H1 (cell line): ENCODE results near the gene CAMTA1. TPM values are rescaled to one million over a fixed set of nuclear protein-coding genes. Genes with fewer than 3 reads are reported as not detected.

Source experiments
- CTCF ChIA-PET: fragments of 300-600 bp; sonication (Branson Sonifier 250); formaldehyde crosslinking; loops from one replicate; lab custom pipeline; 2021; ENCODE audit not compliant: partially characterized antibody; lab: Charles Lee
- POLR2A ChIA-PET: fragments of 300-600 bp; sonication (Branson Sonifier 250); formaldehyde crosslinking; loops from one replicate; lab custom pipeline; 2021; ENCODE audit warnings: inconsistent platforms; ENCODE audit not compliant: partially characterized antibody; lab: Charles Lee
- DNase-seq, 2 experiments: peaks; one replicate each; pipeline versions ENCODE4 v3.0.0 to v3.0.0-alpha.2; 2010 to 2022; ENCODE audit warnings: low spot score in 2 of 2, low read depth in 1 of 2, mixed read lengths in 1 of 2
- FAIRE-seq: peaks from 2 replicates; lab custom pipeline; 2011; peaks lifted over from hg19 to GRCh38; lab: Jason Lieb, UNC
- H2AFZ ChIP-seq: 2 replicates; pipeline ENCODE4 v1.8.1; 2012; ENCODE audit warnings: low read length, inconsistent platforms
- H2AK5ac ChIP-seq: 2 replicates; pipeline ENCODE4 v1.6.1; 2013; ENCODE audit warnings: low read depth, low read length
- H2BK120ac ChIP-seq: replicated peaks from 2 replicates; pipeline ENCODE3; 2013; ENCODE audit warnings: low read depth, low read length, inconsistent platforms
- H2BK12ac ChIP-seq: 2 replicates; pipeline ENCODE4 v1.6.1; 2013; ENCODE audit warnings: low read depth, low read length
- H2BK15ac ChIP-seq: 2 replicates; pipeline ENCODE4 v1.6.1; 2013; ENCODE audit warnings: low read length
- H2BK20ac ChIP-seq: 2 replicates; pipeline ENCODE4 v1.6.1; 2013; ENCODE audit warnings: low read length
- H2BK5ac ChIP-seq: 2 replicates; pipeline ENCODE4 v1.6.1; 2013; ENCODE audit warnings: low read depth, low read length
- H3K14ac ChIP-seq: 2 replicates; pipeline ENCODE4 v1.6.1; 2013; ENCODE audit warnings: inconsistent platforms; ENCODE audit not compliant: insufficient read length
- H3K18ac ChIP-seq: 2 replicates; pipeline ENCODE4 v1.6.1; 2013; ENCODE audit warnings: low read length; ENCODE audit errors: extremely low read depth
- H3K23ac ChIP-seq: 2 replicates; pipeline ENCODE4 v1.6.1; 2013; ENCODE audit warnings: inconsistent platforms; ENCODE audit not compliant: insufficient read length
- H3K23me2 ChIP-seq: 2 replicates; pipeline ENCODE4 v1.6.1; 2013; ENCODE audit warnings: low read depth, low read length
- H3K27ac ChIP-seq: 2 replicates; pipeline ENCODE4 v1.6.1; 2011; ENCODE audit warnings: low read depth, low read length, inconsistent platforms
- H3K27me3 ChIP-seq, 4 experiments: replicated peaks in 1 of 4; 1 replicate in 1 of 4; 2 replicates in 3 of 4; pipeline versions ENCODE4 v1.6.1 to v1.8.1; 2011 to 2013; ENCODE audit warnings: low read length in 3 of 4, mild to moderate bottlenecking in 3 of 4, inconsistent platforms in 2 of 4, mixed read lengths in 2 of 4, moderate library complexity in 1 of 4; ENCODE audit not compliant: control insufficient read depth in 3 of 4, insufficient read depth in 3 of 4; ENCODE audit errors: extremely low read depth in 1 of 4
- H3K36me3 ChIP-seq, 4 experiments: 2 replicates each; pipeline versions ENCODE4 v1.6.1 to v1.8.1; 2011 to 2013; ENCODE audit warnings: mild to moderate bottlenecking in 4 of 4, low read length in 3 of 4, moderate library complexity in 2 of 4, control low read depth in 1 of 4, inconsistent platforms in 1 of 4; ENCODE audit not compliant: insufficient read depth in 4 of 4, control insufficient read depth in 2 of 4
- H3K4ac ChIP-seq: replicated peaks from 2 replicates; pipeline ENCODE3; 2013; ENCODE audit warnings: low read length, low read depth, mixed read lengths, inconsistent platforms; ENCODE audit not compliant: insufficient read length
- H3K4me1 ChIP-seq, 4 experiments: replicated peaks in 1 of 4; 1 replicate in 1 of 4; 2 replicates in 3 of 4; pipeline versions ENCODE4 v1.6.1 to v1.8.1; 2011 to 2013; ENCODE audit warnings: low read length in 3 of 4, inconsistent platforms in 2 of 4, mixed read lengths in 1 of 4; ENCODE audit not compliant: insufficient read depth in 4 of 4, control insufficient read depth in 3 of 4
- H3K4me2 ChIP-seq, 2 experiments: 2 replicates each; pipeline versions ENCODE4 v1.6.1 to v1.8.1; 2011 to 2013; ENCODE audit warnings: low read depth in 2 of 2, low read length in 2 of 2, control low read depth in 1 of 2, inconsistent platforms in 1 of 2, mild to moderate bottlenecking in 1 of 2; ENCODE audit not compliant: insufficient read depth in 1 of 2
- H3K4me3 ChIP-seq, 4 experiments: fragments of 200-600, 300-600 bp in 1 of 4; sonication (generic), shearing (Covaris generic), sonication (Bioruptor Twin) in 1 of 4; 2 replicates each; pipeline versions ENCODE4 v1.5.1 to v1.8.1; 2011 to 2016; ENCODE audit warnings: low read length in 4 of 4, low read depth in 3 of 4, control low read depth in 2 of 4, inconsistent platforms in 2 of 4, mild to moderate bottlenecking in 2 of 4, mixed read lengths in 1 of 4, moderate library complexity in 1 of 4; ENCODE audit not compliant: insufficient read depth in 2 of 4; ENCODE audit errors: extremely low read depth in 1 of 4
- H3K56ac ChIP-seq: replicated peaks from 2 replicates; pipeline ENCODE3; 2013; ENCODE audit warnings: low read depth, mild to moderate bottlenecking, mixed read lengths, low read length, inconsistent platforms; ENCODE audit not compliant: insufficient read length
- H3K79me1 ChIP-seq: 2 replicates; pipeline ENCODE4 v1.6.1; 2013; ENCODE audit warnings: low read depth, low read length, control low read depth
- H3K79me2 ChIP-seq, 2 experiments: 2 replicates each; pipeline versions ENCODE4 v1.6.1 to v1.8.1; 2012 to 2013; ENCODE audit warnings: low read length in 2 of 2, mild to moderate bottlenecking in 2 of 2, inconsistent platforms in 1 of 2; ENCODE audit not compliant: insufficient read depth in 2 of 2, control insufficient read depth in 1 of 2
- H3K9ac ChIP-seq, 4 experiments: replicated peaks in 1 of 4; 1 replicate in 1 of 4; 2 replicates in 3 of 4; pipeline versions ENCODE4 v1.6.1 to v1.8.1; 2011 to 2013; ENCODE audit warnings: low read depth in 3 of 4, low read length in 3 of 4, control low read depth in 2 of 4, mild to moderate bottlenecking in 2 of 4, moderate library complexity in 2 of 4, inconsistent platforms in 1 of 4; ENCODE audit errors: extremely low read depth in 1 of 4
- H3K9me3 ChIP-seq, 2 experiments: 2 replicates each; pipeline versions ENCODE4 v1.6.1 to v1.8.1; 2012 to 2013; ENCODE audit warnings: mild to moderate bottlenecking in 2 of 2, moderate library complexity in 2 of 2, control low read depth in 1 of 2, inconsistent platforms in 1 of 2, low read depth in 1 of 2, low read length in 1 of 2, mixed read lengths in 1 of 2; ENCODE audit not compliant: insufficient read depth in 2 of 2
- H4K20me1 ChIP-seq, 2 experiments: replicated peaks in 1 of 2; 2 replicates each; pipeline versions ENCODE3 to v1.8.1; 2011 to 2013; ENCODE audit warnings: inconsistent platforms in 2 of 2, low read length in 2 of 2, mild to moderate bottlenecking in 1 of 2; ENCODE audit not compliant: insufficient read depth in 2 of 2, control insufficient read depth in 1 of 2
- H4K5ac ChIP-seq: 2 replicates; pipeline ENCODE4 v1.6.1; 2013; ENCODE audit warnings: low read length, low read depth, mixed read lengths, inconsistent platforms; ENCODE audit not compliant: insufficient read length
- H4K8ac ChIP-seq: 2 replicates; pipeline ENCODE4 v1.8.0; 2013; ENCODE audit warnings: mild to moderate bottlenecking, moderate library complexity, low read length, inconsistent platforms; ENCODE audit not compliant: insufficient read depth; ENCODE audit errors: extremely low read depth
- H4K91ac ChIP-seq: replicated peaks from 2 replicates; pipeline ENCODE3; 2013; ENCODE audit warnings: low read length, mixed read lengths, inconsistent platforms; ENCODE audit not compliant: insufficient read length
- CEBPB ChIP-seq: IDR thresholded peaks from 2 replicates; pipeline ENCODE4 v1.6.1; 2012; ENCODE audit warnings: low read depth, low read length
- EP300 ChIP-seq, 2 experiments: IDR thresholded peaks; 1 replicate in 1 of 2; 2 replicates in 1 of 2; pipeline ENCODE4 v1.6.1; 2011 to 2012; ENCODE audit warnings: low read depth in 2 of 2, low read length in 2 of 2, mild to moderate bottlenecking in 2 of 2, borderline replicate concordance in 1 of 2, inconsistent platforms in 1 of 2, moderate library complexity in 1 of 2
- HDAC2 ChIP-seq, 2 experiments: fragments of 300-600 bp in 1 of 2; sonication (generic) in 1 of 2; IDR thresholded peaks; 2 replicates each; pipeline ENCODE4 v1.6.1; 2011 to 2012; ENCODE audit warnings: low read depth in 2 of 2, low read length in 2 of 2, mild to moderate bottlenecking in 2 of 2, moderate library complexity in 2 of 2, borderline replicate concordance in 1 of 2, inconsistent platforms in 1 of 2
- PHF8 ChIP-seq: fragments of 200-600 bp; sonication (generic); conservative IDR thresholded peaks from 2 replicates; pipeline ENCODE4 v1.7.1; 2012; ENCODE audit warnings: low read depth, mild to moderate bottlenecking, inconsistent platforms, low read length, moderate library complexity
- RBBP5 ChIP-seq: IDR thresholded peaks from 2 replicates; pipeline ENCODE4 v1.7.1; 2012; ENCODE audit warnings: low read depth, mild to moderate bottlenecking, inconsistent platforms, low read length, moderate library complexity, borderline replicate concordance
- RXRA ChIP-seq: IDR thresholded peaks from 2 replicates; pipeline ENCODE4 v1.6.1; 2011; ENCODE audit warnings: low read depth, mild to moderate bottlenecking, low read length, moderate library complexity; ENCODE audit not compliant: insufficient read depth
- SIN3A ChIP-seq, 2 experiments: IDR thresholded peaks in 1 of 2; conservative IDR thresholded peaks in 1 of 2; 2 replicates each; pipeline ENCODE4 v1.6.1; 2011 to 2012; ENCODE audit warnings: low read length in 2 of 2, improper control_type of control experiment in 1 of 2, low read depth in 1 of 2, mild to moderate bottlenecking in 1 of 2
- ZNF274 ChIP-seq: IDR thresholded peaks from 2 replicates; pipeline ENCODE4 v1.7.0; 2012; ENCODE audit warnings: low read length, borderline replicate concordance; ENCODE audit errors: extremely low read depth
- WGBS, 2 experiments: shearing (Covaris generic) in 1 of 2; methylation state at CpG; one replicate each; pipeline versions ENCODE4 v1.1.6 to v1.1.7; 2013 to 2015; ENCODE audit warnings: low lambda C conversion rate in 2 of 2, mixed read lengths in 2 of 2, inconsistent platforms in 1 of 2, low coverage in 1 of 2, missing lambda C conversion rate in 1 of 2; ENCODE audit not compliant: insufficient replicate concordance in 2 of 2, insufficient coverage in 1 of 2, insufficient read length in 1 of 2; ENCODE audit errors: extremely low coverage in 1 of 2, missing lambda C conversion rate in 1 of 2; 5-methylcytosine and 5-hydroxymethylcytosine counted together
- polyA plus RNA-seq, 7 experiments: library from polyadenylated mRNA; depleted of rRNA in 3 of 7; stranded (reverse) in 5 of 7; unstranded in 2 of 7; fragments of >200 nt in 5 of 7; fragments of 200-250 nt in 2 of 7; gene quantifications; 1 replicate in 5 of 7; 2 replicates in 1 of 7; 4 replicates in 1 of 7; pipeline versions ENCODE4 v1.2.1 to v1.2.3, GENCODE V29; 2011 to 2013; ENCODE audit warnings: missing spikeins in 2 of 7, mixed read lengths in 2 of 7
- total RNA-seq: library from RNA; stranded (reverse); fragmentation: NEBNext Ultra II Directional; extraction: Animal tissue kit (Norgen Biotek cat#: 25700); gene quantifications from 2 replicates; pipeline ENCODE4 v1.2.1, GENCODE V29; 2021
- TF ChIP-seq, protein P1 (sequence below): IDR thresholded peaks from 2 replicates; pipeline ENCODE4 v1.6.1; 2012; ENCODE audit warnings: inconsistent platforms

Gene CAMTA1
- total and polyA plus RNA-seq, 2 of the 8 experiments (the other 6 are each of a cell fraction or from before 2014, with no cell fraction given), result 65.0 to 119 TPM

DNA sequence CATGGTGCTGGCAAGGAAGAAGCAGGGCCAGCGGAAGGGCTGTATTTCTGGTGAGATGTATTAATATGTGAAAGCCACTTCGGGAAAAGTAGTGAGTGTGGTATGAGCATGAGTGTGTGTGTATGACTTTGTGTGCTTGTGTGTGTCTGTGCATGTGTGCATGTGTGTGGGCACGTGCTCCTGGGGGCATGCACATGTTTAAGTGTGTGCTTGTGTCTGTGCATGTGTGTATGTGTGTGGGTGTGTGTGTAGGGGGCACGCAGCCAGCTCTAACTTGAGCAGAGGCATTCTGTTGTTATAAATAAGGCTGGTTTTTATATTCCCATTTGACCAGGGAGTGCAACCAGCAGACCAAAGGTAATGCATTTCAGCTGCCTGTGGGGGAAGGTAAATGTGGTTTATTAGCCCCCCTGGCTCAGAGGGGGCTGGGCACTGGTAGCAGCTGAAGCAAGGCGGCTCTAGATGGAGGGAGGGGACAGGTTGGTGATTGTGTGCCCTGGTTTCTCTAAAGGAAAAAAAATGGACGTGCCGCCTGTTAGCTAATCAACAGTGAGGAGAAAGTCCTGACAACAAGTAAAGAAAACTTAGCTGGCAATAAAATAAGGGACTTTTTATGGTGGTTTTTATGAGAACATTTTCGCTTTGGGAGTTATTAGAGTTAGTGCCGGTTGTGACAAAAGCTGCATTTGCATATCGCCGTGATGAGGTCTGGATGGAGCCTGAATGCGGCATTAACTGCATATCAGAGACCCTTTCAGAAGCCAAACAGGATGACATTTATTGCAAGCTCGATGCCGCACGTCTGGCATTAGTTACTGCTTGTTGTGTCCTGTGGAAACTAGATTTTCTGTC is 180.1 kb downstream of the CAMTA1 start:
- no peak overlapping the region for H2BK15ac ChIP-seq
- peaks cover 0 to 24% (median 11%) of the 10 kb centered on the region in 4 experiments; a peak in 6 of 7 replicates for H3K4me1 ChIP-seq
- 0 out of 2 replicates have a peak overlapping the region, but pooled peaks have one; percentile 13 for H2BK20ac ChIP-seq
- H3K23me2 ChIP-seq, result peaks cover 10% of the 10 kb centered on the region; the same call in 1 of the 2 replicates
- H4K20me1 ChIP-seq, result no peaks in the 10 kb centered on the region
- no peak overlapping the region for H4K8ac ChIP-seq
- peak overlapping the region in 1 of 4 experiments; percentile 39; a peak in 1 of 7 replicates for H3K9ac ChIP-seq
- H3K18ac ChIP-seq, result no peak overlapping the region
- ChIA-PET CTCF (interaction anchor here (0.6 to 1.7 kb wide), 11 partner anchors 9 to 244 kb away, joined by 3 to 4 read pairs (median 4); no protein-coding TSS in a partner anchor), POLR2A (no interaction called here)
- no peaks in the 10 kb centered on the region for H3K79me2 ChIP-seq
- peak overlapping the region; percentile 53; the same call in 1 of the 2 replicates for H2BK12ac ChIP-seq
- no peak overlapping the region for H3K23ac ChIP-seq
- no peak overlapping the region for H3K4me2 ChIP-seq
- no peak overlapping the region for H3K56ac ChIP-seq
- H3K4ac ChIP-seq, result no peak overlapping the region
- no peaks in the 10 kb centered on the region for H3K27me3 ChIP-seq
- H3K36me3 ChIP-seq, result no peaks in the 10 kb centered on the region; a peak in 1 of 8 replicates
- no peak overlapping the region for H3K14ac ChIP-seq
- no peaks in the 10 kb centered on the region for H3K9me3 ChIP-seq
- peak overlapping the region; percentile 88; the same call in 1 of the 2 replicates for H2AK5ac ChIP-seq
- H3K27ac ChIP-seq, result no peak overlapping the region
- no peak overlapping the region for H2AFZ ChIP-seq
- H2BK5ac ChIP-seq, result no peak overlapping the region
- no peak overlapping the region for H2BK120ac ChIP-seq
- DNase-seq (no peak), FAIRE-seq (no peak)
- no peak overlapping the region for H4K5ac ChIP-seq
- H3K79me1 ChIP-seq, result no peaks in the 10 kb centered on the region
- peak overlapping the region; percentile 32 for H4K91ac ChIP-seq
- WGBS, 2 experiments, result 81% methylated on average over 15 of the region's 15 CpGs; no CpG with 5 or more reads in 1 of the 2 experiments
- no peak overlapping the region for H3K4me3 ChIP-seq
- TF ChIP-seq, protein P1, sequence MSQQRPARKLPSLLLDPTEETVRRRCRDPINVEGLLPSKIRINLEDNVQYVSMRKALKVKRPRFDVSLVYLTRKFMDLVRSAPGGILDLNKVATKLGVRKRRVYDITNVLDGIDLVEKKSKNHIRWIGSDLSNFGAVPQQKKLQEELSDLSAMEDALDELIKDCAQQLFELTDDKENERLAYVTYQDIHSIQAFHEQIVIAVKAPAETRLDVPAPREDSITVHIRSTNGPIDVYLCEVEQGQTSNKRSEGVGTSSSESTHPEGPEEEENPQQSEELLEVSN, result no peak
- TF ChIP-seq ZNF274 (no peak), RBBP5 (no peak), EP300 (IDR thresholded peaks at IDR 0.05; ENCODE audit: borderline replicate concordance in 1 of 2, low read depth in 2 of 2, low read length in 2 of 2) (no peak), CEBPB (no peak), SIN3A (conservative IDR thresholded peaks at IDR 0.05 in 1 of 2, IDR thresholded peaks at IDR 0.05 in 1 of 2; ENCODE audit: low read depth in 1 of 2, low read length in 2 of 2) (no peak), RXRA (no peak), HDAC2 (IDR thresholded peaks at IDR 0.05; ENCODE audit: borderline replicate concordance in 1 of 2, low read depth in 2 of 2, low read length in 2 of 2) (no peak), PHF8 (no peak)
